Heart left ventricle (tissue), 13 donors: ENCODE results near the gene LYSMD4.

Experiments used
- POLR2A ChIP-seq, 2 donors: fragments of 450-650 bp; IDR thresholded peaks; one replicate each; pipeline ENCODE4 v1.6.1; 2017; ENCODE audit warnings: antibody characterized with exemption in 2 of 2, mild to moderate bottlenecking in 2 of 2, moderate library complexity in 2 of 2
- TF ChIP-seq, protein P1 (sequence below), 12 donors: fragments of 200-600 bp; sonication (generic) in 4 of 12; IDR thresholded peaks; one replicate each; pipeline versions ENCODE4 v1.5.0 to v1.8.0; 2018 to 2022; ENCODE audit warnings: antibody characterized with exemption in 12 of 12, mild to moderate bottlenecking in 5 of 12
- donor health status: ischemic (EF 13 %, LVEDD 7.1; RV severe dilation, severe dysfunction).
- donor health status: DM: no; HTN: yes; CAD: no.
- donor health status: DM: no; HTN: no; CAD: no.
- donor health status: ischemic (EF 25% LVEDD 6.9; RV normal size, moderate dysfunction).
- donor health status: ischemic (EF 25% LVEDD 5.7; RV mildly dilated, moderate dysfunction).
- donor health status: ischemic (EF 35%, LVEDD 5.7; RV mildly dilated, moderate dysfunction).
- donor health status: nonischemic (EF 11% LVEDD 7.7; RV severe dilation, severe dysfunction).
- donor health status: DM: yes; HTN: yes; CAD: no.
- donor health status: PGD.
- donor health status: ischemic (EF 29% LVEDD 5.4; RV normal size, mild dysfunction).
- donor health status: nonischemic (EF 23%, LVEDD 6.1; RV moderate dilation, normal function).

DNA sequence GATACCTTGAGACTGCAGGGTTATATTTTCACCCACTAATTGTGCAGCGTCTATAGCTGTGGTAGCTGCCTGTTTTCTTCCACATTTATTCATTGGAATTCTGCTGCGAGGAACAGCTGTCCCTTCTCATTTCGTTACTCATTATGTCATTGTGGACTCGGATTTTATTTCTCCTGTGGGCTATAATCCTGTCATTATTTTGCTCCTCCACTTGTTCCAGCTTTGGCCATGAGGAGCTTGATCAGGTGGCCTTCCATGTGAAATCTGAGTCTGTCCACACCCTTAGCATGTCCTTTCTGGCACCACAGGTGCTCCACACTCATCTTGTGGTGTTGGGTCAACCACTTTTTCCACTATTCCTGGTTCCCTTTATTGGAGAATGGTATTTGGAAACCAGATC lies 14.8 kb downstream of the LYSMD4 start:
- TF ChIP-seq, protein P1, sequence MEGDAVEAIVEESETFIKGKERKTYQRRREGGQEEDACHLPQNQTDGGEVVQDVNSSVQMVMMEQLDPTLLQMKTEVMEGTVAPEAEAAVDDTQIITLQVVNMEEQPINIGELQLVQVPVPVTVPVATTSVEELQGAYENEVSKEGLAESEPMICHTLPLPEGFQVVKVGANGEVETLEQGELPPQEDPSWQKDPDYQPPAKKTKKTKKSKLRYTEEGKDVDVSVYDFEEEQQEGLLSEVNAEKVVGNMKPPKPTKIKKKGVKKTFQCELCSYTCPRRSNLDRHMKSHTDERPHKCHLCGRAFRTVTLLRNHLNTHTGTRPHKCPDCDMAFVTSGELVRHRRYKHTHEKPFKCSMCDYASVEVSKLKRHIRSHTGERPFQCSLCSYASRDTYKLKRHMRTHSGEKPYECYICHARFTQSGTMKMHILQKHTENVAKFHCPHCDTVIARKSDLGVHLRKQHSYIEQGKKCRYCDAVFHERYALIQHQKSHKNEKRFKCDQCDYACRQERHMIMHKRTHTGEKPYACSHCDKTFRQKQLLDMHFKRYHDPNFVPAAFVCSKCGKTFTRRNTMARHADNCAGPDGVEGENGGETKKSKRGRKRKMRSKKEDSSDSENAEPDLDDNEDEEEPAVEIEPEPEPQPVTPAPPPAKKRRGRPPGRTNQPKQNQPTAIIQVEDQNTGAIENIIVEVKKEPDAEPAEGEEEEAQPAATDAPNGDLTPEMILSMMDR (IDR thresholded peaks at IDR 0.05) = no peak
- no peak for TF ChIP-seq POLR2A (IDR thresholded peaks at IDR 0.05)
